ENCODE results near the gene FARS2. TPM values are rescaled to one million over a fixed set of nuclear protein-coding genes. Genes with fewer than 3 reads are reported as not detected.

The FARS2 gene
- total and polyA plus RNA-seq, 2 of the 13 experiments (the other 11 are each of a cell fraction or from before 2014, with no cell fraction given), result 15.4 to 26.0 TPM

DNA sequence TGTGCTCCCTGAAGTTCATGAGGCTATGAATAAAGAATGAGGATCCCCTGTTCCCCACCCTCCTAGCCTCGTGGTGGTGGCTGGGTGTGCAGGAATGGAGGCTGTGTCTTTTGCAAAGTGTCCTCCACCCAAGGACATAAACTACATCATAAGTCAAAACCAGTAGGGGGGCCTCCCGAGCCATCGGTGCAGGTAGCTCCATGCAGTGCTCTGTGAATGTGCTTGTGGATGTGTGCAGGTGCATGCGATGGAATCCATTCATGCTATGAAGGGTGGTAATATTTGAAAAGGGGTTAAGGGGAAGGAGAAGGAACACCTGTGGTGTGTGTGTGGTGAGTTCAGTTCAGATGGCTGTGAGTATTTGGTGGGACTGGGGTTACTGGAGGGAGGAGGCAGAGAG lies 548.1 kb downstream of the FARS2 start (continued):
- TF ChIP-seq ZNF75D (CRISPR knock-in tag; IDR thresholded peaks at IDR 0.05; ENCODE audit: borderline replicate concordance), result no peak
- TF ChIP-seq REXO4 (CRISPR knock-in tag; IDR thresholded peaks at IDR 0.05; ENCODE audit: borderline replicate concordance), result no peak
- TF ChIP-seq, protein P1, sequence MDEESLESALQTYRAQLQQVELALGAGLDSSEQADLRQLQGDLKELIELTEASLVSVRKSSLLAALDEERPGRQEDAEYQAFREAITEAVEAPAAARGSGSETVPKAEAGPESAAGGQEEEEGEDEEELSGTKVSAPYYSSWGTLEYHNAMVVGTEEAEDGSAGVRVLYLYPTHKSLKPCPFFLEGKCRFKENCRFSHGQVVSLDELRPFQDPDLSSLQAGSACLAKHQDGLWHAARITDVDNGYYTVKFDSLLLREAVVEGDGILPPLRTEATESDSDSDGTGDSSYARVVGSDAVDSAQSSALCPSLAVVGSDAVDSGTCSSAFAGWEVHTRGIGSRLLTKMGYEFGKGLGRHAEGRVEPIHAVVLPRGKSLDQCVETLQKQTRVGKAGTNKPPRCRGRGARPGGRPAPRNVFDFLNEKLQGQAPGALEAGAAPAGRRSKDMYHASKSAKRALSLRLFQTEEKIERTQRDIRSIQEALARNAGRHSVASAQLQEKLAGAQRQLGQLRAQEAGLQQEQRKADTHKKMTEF (CRISPR knock-in tag; IDR thresholded peaks at IDR 0.05), result no peak
- no peak for TF ChIP-seq RBM39 (IDR thresholded peaks at IDR 0.05; ENCODE audit: low read depth, low read length, poor library complexity, severe bottlenecking)
- TF ChIP-seq ZSCAN25 (CRISPR knock-in tag; IDR thresholded peaks at IDR 0.05), result no peak
- TF ChIP-seq ZNF605 (CRISPR knock-in tag; IDR thresholded peaks at IDR 0.05), result no peak
- TF ChIP-seq, protein P2, sequence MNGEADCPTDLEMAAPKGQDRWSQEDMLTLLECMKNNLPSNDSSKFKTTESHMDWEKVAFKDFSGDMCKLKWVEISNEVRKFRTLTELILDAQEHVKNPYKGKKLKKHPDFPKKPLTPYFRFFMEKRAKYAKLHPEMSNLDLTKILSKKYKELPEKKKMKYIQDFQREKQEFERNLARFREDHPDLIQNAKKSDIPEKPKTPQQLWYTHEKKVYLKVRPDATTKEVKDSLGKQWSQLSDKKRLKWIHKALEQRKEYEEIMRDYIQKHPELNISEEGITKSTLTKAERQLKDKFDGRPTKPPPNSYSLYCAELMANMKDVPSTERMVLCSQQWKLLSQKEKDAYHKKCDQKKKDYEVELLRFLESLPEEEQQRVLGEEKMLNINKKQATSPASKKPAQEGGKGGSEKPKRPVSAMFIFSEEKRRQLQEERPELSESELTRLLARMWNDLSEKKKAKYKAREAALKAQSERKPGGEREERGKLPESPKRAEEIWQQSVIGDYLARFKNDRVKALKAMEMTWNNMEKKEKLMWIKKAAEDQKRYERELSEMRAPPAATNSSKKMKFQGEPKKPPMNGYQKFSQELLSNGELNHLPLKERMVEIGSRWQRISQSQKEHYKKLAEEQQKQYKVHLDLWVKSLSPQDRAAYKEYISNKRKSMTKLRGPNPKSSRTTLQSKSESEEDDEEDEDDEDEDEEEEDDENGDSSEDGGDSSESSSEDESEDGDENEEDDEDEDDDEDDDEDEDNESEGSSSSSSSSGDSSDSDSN (CRISPR knock-in tag; IDR thresholded peaks at IDR 0.05), result no peak
- no peak for TF ChIP-seq TGIF2 (CRISPR knock-in tag; IDR thresholded peaks at IDR 0.05)
- no peak for TF ChIP-seq U2AF2 (IDR thresholded peaks at IDR 0.05; ENCODE audit: low read depth, low read length)
- TF ChIP-seq, protein P3, sequence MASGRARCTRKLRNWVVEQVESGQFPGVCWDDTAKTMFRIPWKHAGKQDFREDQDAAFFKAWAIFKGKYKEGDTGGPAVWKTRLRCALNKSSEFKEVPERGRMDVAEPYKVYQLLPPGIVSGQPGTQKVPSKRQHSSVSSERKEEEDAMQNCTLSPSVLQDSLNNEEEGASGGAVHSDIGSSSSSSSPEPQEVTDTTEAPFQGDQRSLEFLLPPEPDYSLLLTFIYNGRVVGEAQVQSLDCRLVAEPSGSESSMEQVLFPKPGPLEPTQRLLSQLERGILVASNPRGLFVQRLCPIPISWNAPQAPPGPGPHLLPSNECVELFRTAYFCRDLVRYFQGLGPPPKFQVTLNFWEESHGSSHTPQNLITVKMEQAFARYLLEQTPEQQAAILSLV (CRISPR knock-in tag; IDR thresholded peaks at IDR 0.05; ENCODE audit: borderline replicate concordance), result no peak

Measured in HepG2 (cell line).